Left kidney (tissue), 2 donors: Measurements from ENCODE around the gene ABL2. TPM values are rescaled to one million over a fixed set of nuclear protein-coding genes. Genes with fewer than 3 reads are reported as not detected.
"Not testable (repeated sequence)": the region's sequence is repeated elsewhere in the genome, so short reads cannot be mapped to it uniquely, and the experiment has no call there.

Source experiments
- DNase-seq: peaks from one replicate; pipeline ENCODE4 v3.0.0-alpha.2; 2013
- polyA plus RNA-seq: library from polyadenylated mRNA; unstranded; fragments of 120-200 nt; gene quantifications from one replicate; pipeline ENCODE4 v1.2.1, GENCODE V29; 2013; ENCODE audit not compliant: insufficient read length

Gene ABL2
- polyA plus RNA-seq, 1 donor: 13.5 TPM

- no peak for DNase-seq
These were observed 59.6 kb downstream of the ABL2 start for GRCh38 chr1:179169616-179170467.

- DNase-seq: no peak
These were observed 60.9 kb downstream of the ABL2 start for GRCh38 chr1:179168536-179168935.

GRCh38 chr1:179167955-179168354, 61.5 kb downstream of the ABL2 start:
- DNase-seq: no peak

- DNase-seq: no peak
These were observed 62.1 kb downstream of the ABL2 start for GRCh38 chr1:179167418-179167777.

- no peak for DNase-seq
These were observed 62.6 kb downstream of the ABL2 start for GRCh38 chr1:179166663-179167417.

- DNase-seq: no peak
These were observed 65.0 kb downstream of the ABL2 start for GRCh38 chr1:179164494-179164893.

GRCh38 chr1:179156708-179157107, 72.8 kb downstream of the ABL2 start:
- no peak for DNase-seq

GRCh38 chr1:179156026-179156425, 73.5 kb downstream of the ABL2 start:
- no peak for DNase-seq

GRCh38 chr1:179155615-179156014, 73.9 kb downstream of the ABL2 start:
- no peak for DNase-seq

GRCh38 chr1:179154437-179154836, 75.0 kb downstream of the ABL2 start:
- DNase-seq: no peak

GRCh38 chr1:179153217-179153616, 76.3 kb downstream of the ABL2 start:
- no peak for DNase-seq

GRCh38 chr1:179151908-179152682, 77.4 kb downstream of the ABL2 start:
- DNase-seq: no peak

GRCh38 chr1:179146911-179147310, 82.6 kb downstream of the ABL2 start:
- DNase-seq: no peak

GRCh38 chr1:179146476-179146875, 83.0 kb downstream of the ABL2 start:
- no peak for DNase-seq

- DNase-seq: no peak
These were observed 84.0 kb downstream of the ABL2 start for GRCh38 chr1:179145521-179145920.

- DNase-seq: no peak
These were observed 84.9 kb downstream of the ABL2 start for GRCh38 chr1:179144626-179145025.

- no peak for DNase-seq
These were observed 86.2 kb downstream of the ABL2 start for GRCh38 chr1:179143322-179143721.

- no peak for DNase-seq
These were observed 86.6 kb downstream of the ABL2 start for GRCh38 chr1:179142889-179143299.

GRCh38 chr1:179141592-179142251, 87.8 kb downstream of the ABL2 start:
- no peak for DNase-seq

- not testable (repeated sequence) for DNase-seq
These were observed 90.7 kb downstream of the ABL2 start for GRCh38 chr1:179138755-179139154.

- DNase-seq: no peak
These were observed 91.7 kb downstream of the ABL2 start for GRCh38 chr1:179137617-179138255.

- not testable (repeated sequence) for DNase-seq
These were observed 93.8 kb downstream of the ABL2 start for GRCh38 chr1:179135707-179136106.
